Measurements from ENCODE around the gene AKR1B1. TPM values are rescaled to one million over a fixed set of nuclear protein-coding genes. Genes with fewer than 3 reads are reported as not detected.

The AKR1B1 gene
- total RNA-seq, 1 donor from 2014 or later = 134 TPM

DNA sequence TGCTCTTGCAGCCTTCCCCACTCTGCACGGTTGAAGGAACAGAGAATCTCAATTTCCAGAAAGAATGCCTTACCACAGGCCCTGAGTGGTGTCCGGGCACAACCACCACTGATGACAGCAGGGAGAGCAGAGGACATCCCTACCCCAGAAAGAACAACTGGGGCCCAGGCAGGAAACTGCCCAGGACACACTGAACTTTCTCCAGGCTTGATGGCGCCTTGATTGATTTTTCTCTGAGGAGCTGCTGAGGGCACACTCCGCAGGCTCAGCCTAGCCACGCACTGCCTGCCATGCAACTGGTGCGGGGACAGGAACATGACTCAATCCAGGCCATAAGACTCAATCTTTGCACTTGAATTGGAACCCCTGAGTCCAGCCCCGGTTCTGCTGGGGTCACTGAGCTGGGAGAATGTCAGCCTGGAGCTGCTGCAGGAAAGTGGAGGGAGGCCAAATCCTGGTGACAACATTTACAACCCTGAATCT lies 5.9 kb downstream of the AKR1B1 start:
- peak; percentile 32 for DNase-seq (ENCODE audit: low read depth)
- TF ChIP-seq, protein P1, sequence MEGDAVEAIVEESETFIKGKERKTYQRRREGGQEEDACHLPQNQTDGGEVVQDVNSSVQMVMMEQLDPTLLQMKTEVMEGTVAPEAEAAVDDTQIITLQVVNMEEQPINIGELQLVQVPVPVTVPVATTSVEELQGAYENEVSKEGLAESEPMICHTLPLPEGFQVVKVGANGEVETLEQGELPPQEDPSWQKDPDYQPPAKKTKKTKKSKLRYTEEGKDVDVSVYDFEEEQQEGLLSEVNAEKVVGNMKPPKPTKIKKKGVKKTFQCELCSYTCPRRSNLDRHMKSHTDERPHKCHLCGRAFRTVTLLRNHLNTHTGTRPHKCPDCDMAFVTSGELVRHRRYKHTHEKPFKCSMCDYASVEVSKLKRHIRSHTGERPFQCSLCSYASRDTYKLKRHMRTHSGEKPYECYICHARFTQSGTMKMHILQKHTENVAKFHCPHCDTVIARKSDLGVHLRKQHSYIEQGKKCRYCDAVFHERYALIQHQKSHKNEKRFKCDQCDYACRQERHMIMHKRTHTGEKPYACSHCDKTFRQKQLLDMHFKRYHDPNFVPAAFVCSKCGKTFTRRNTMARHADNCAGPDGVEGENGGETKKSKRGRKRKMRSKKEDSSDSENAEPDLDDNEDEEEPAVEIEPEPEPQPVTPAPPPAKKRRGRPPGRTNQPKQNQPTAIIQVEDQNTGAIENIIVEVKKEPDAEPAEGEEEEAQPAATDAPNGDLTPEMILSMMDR (conservative IDR thresholded peaks at IDR 0.05; ENCODE audit: low read depth, low read length) = no peak
- no peak overlapping the region for H3K4me3 ChIP-seq (ENCODE audit: low read depth, low read length)

DNA sequence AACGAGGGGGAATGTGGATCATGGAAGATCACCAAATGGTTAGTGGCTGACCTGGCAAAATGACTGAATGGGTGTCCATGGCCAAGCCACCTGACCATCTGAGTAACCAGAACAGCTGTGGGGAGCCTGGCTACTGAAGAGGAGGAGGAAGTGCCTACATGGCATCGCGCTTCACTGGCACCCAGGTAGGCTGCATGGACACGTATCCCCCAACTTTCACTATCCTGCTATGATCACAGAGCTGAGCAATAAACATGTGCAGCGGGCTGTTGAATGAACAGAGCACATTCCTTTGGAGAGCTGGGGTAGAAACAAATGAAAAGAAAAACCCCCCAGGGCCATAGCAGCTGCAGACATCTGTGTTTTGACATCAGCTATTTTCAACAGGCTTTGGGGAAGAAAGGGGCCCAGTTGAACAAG lies 6.5 kb downstream of the AKR1B1 start:
- TF ChIP-seq, protein P1 (conservative IDR thresholded peaks at IDR 0.05; ENCODE audit: low read depth, low read length) = no peak
- DNase-seq (ENCODE audit: low read depth) = peak; percentile 47
- H3K4me3 ChIP-seq (ENCODE audit: low read depth, low read length) = no peak overlapping the region

DNA sequence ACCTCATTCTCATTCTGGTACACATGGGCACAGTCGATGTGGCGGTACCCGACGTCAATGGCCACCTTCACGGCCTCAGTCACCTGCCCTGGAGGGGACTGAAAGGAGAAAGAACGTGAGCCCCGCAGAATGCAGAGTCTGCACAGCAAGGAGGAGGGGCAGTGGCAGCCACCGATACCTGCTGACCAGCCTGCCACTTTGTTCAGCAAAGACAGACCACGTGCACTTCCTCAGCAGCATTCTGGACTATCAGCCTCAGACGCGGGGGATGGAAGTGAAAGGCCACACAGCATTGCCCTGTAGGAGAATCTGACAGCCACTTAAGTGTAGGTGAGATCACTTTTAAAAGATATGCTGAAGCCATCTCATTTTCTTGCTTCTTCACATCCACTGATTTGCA lies 7.2 kb downstream of the AKR1B1 start:
- no peak overlapping the region for H3K4me3 ChIP-seq (ENCODE audit: low read depth, low read length)
- no peak for DNase-seq (ENCODE audit: low read depth)
- TF ChIP-seq, protein P1 (conservative IDR thresholded peaks at IDR 0.05; ENCODE audit: low read depth, low read length) = no peak

DNA sequence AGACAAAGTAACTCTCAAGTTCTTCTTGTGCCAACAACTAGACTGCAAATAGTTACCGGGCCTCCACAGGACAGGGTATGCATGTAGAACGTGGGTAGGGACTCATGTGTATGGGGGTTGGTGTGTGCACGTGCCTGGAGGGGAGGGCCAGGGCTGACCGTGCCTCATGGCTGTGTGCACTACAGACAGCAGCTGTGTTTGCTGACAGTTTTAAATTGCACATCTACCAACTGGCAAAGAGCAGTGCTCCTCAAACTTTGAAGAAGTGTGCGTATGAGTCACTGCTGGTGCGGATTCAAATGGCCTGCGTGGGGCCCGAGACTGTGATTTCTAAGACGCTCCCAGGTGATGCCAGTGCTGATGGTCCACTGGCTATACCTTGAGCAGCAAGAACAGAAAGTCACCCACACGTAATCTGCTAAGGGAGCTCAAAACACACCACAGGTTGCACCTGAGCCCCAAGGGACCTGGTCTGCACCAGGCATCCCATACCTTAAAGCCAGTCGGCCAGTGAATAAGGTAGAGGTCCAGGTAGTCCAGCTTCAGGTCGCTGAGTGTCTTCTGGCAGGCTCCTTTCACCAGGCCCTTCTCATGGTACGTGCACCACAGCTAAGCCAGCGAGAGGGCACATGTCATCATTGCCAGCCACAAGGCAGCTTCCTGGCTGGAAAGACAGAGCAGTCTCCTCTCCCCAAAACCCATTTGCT lies 8.5 kb downstream of the AKR1B1 start:
- no peak for DNase-seq (ENCODE audit: low read depth)
- TF ChIP-seq, protein P1 (conservative IDR thresholded peaks at IDR 0.05; ENCODE audit: low read depth, low read length) = no peak
- H3K4me3 ChIP-seq (ENCODE audit: low read depth, low read length) = no peak overlapping the region

DNA sequence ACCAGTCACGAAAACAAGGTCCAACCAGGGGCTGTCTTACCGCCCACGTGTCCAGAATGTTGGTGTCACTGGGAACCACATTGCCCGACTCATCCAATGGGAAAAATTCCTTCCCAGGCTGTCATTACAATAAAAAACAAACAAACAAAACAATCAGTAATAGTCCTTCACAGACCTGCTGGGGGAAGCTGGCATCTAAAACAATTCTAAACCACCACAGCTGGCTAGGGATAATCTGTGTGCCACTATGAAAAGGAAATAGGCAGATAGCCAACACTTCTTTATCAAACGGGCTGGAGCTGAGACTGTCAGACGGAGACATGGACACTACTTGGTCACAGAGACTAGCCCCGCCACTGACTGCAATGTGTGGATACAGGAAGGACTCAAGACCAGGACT lies 9.2 kb downstream of the AKR1B1 start:
- H3K4me3 ChIP-seq (ENCODE audit: low read depth, low read length) = no peak overlapping the region
- no peak for DNase-seq (ENCODE audit: low read depth)
- TF ChIP-seq, protein P1 (conservative IDR thresholded peaks at IDR 0.05; ENCODE audit: low read depth, low read length) = no peak

DNA sequence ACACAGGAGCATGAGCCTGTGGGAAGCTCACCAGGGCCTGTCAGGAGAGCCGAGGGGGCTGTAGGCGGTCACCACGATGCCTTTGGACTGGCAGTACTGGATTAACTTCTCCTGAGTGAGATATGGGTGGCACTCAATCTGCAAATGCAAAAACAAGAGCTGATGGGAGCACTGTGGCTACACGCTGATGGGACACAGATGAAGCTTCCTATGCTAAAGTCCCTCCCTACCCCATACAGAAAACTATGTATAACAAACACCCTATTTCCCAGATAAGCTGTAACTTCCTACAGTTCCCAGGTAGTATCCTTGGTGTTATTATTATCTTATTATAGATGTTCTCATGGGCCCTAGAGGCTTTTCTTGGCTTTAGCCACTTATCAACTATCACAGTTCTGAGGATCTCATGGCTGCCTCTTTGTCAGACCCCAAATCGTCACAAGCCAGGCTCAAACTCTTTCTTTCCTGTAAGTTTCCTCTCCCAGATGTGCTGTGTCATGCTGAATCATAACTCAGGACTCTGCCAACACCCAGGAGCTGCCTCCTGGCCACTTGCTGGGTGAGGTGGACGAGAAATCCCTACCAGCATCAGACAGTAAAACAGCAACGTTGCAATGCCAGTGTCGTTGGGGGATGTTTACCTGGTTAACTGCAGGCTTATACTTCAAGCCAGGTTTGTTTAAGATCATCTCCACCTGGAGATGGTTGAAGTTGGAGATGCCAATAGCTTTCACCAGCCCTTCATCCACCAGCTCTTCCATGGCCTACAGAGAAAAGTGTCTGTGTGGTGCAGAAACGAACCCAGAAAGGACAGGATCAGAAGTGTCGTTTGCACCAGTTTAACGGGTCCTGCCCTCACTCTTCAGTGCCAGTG lies 10.3 kb downstream of the AKR1B1 start:
- TF ChIP-seq, protein P1 (conservative IDR thresholded peaks at IDR 0.05; ENCODE audit: low read depth, low read length) = no peak
- H3K4me3 ChIP-seq (ENCODE audit: low read depth, low read length) = no peak overlapping the region
- peak; percentile 47 for DNase-seq (ENCODE audit: low read depth)

Data from epithelial cell of proximal tubule (primary cell).